Activated CD4-positive, alpha-beta T cell treated with anti-CD3 and anti-CD28 coated beads, Interleukin-2, amount 10 ng/mL, durations not matched to agents 24 days and 14 days (primary cell): ENCODE data around the gene NDUFS8. TPM values are rescaled to one million over a fixed set of nuclear protein-coding genes. Genes with fewer than 3 reads are reported as not detected.

Experiments
- DNase-seq: peaks from one replicate; pipeline ENCODE4 v3.0.0; 2022
- H3K27ac Mint-ChIP-seq: one replicate; pipeline ENCODE4 v1.8.0; 2022; ENCODE audit warnings: mild to moderate bottlenecking, mixed read lengths
- H3K27me3 Mint-ChIP-seq: one replicate; pipeline ENCODE4 v1.8.0; 2022; ENCODE audit warnings: mixed read lengths
- H3K36me3 Mint-ChIP-seq: one replicate; pipeline ENCODE4 v1.8.0; 2022; ENCODE audit warnings: low read depth, mild to moderate bottlenecking, mixed read lengths
- H3K4me1 Mint-ChIP-seq: one replicate; pipeline ENCODE4 v1.8.0; 2021; ENCODE audit warnings: mixed read lengths
- H3K4me3 Mint-ChIP-seq: one replicate; pipeline ENCODE4 v1.8.0; 2022; ENCODE audit warnings: mild to moderate bottlenecking, moderate library complexity, mixed read lengths
- H3K9me3 Mint-ChIP-seq: one replicate; pipeline ENCODE4 v1.8.0; 2021; ENCODE audit warnings: mixed read lengths
- intact Hi-C: fragments of 100-400 bp; cut with micrococcal nuclease; formaldehyde crosslinking; loops from one replicate; pipeline ENCODE4 v1.15.1; 2023
- total RNA-seq: library from RNA; stranded (reverse); gene quantifications from 2 replicates; pipeline ENCODE4 v1.2.3, GENCODE V29; 2022

The NDUFS8 gene
- total RNA-seq, 1 donor from 2014 or later = 159 TPM

- no peak for DNase-seq
- no peak overlapping the region for H3K27ac Mint-ChIP-seq
- no peaks in the 10 kb centered on the region for H3K9me3 Mint-ChIP-seq
- H3K36me3 Mint-ChIP-seq = no peaks in the 10 kb centered on the region
- H3K4me1 Mint-ChIP-seq = peaks cover 13% of the 10 kb centered on the region
- intact Hi-C loops = loop anchor here (5.0 kb wide), 1 partner anchor 199 kb away; no protein-coding TSS in a partner anchor
- no peak overlapping the region for H3K4me3 Mint-ChIP-seq
- peaks cover 2% of the 10 kb centered on the region for H3K27me3 Mint-ChIP-seq
Measured at GRCh38 chr11:68008381-68009337, 21.8 kb upstream of the NDUFS8 start.

- Mint-ChIP-seq H3K4me3 (no peak overlapping the region), H3K27ac (no peak overlapping the region), H3K36me3 (no peaks in the 10 kb centered on the region), H3K4me1 (peaks cover 10% of the 10 kb centered on the region), H3K9me3 (no peaks in the 10 kb centered on the region), H3K27me3 (peaks cover 2% of the 10 kb centered on the region)
- intact Hi-C loops = loop anchor here (5.0 kb wide), 1 partner anchor 198 kb away; no protein-coding TSS in a partner anchor
- no peak for DNase-seq
Measured at GRCh38 chr11:68009391-68010089, 20.9 kb upstream of the NDUFS8 start.

GRCh38 chr11:68010090-68011041, 20.1 kb upstream of the NDUFS8 start, which contains the start of gene ALDH3B1:
TSS of gene ALDH3B1 (plus strand) at chr11:68010327. CDS start at chr11:68015298, 4,971 bp downstream.
- Mint-ChIP-seq H3K27ac (no peak within 1 kb of the TSS), H3K4me3 (no peak within 1 kb of the TSS), H3K36me3 (no peaks in the 10 kb centered on the region), H3K9me3 (no peaks in the 10 kb centered on the region), H3K4me1 (peaks cover 5% of the 10 kb centered on the region), H3K27me3 (no peaks in the 10 kb centered on the region)
- intact Hi-C loops = no loop called here
- no peak for DNase-seq

DNA sequence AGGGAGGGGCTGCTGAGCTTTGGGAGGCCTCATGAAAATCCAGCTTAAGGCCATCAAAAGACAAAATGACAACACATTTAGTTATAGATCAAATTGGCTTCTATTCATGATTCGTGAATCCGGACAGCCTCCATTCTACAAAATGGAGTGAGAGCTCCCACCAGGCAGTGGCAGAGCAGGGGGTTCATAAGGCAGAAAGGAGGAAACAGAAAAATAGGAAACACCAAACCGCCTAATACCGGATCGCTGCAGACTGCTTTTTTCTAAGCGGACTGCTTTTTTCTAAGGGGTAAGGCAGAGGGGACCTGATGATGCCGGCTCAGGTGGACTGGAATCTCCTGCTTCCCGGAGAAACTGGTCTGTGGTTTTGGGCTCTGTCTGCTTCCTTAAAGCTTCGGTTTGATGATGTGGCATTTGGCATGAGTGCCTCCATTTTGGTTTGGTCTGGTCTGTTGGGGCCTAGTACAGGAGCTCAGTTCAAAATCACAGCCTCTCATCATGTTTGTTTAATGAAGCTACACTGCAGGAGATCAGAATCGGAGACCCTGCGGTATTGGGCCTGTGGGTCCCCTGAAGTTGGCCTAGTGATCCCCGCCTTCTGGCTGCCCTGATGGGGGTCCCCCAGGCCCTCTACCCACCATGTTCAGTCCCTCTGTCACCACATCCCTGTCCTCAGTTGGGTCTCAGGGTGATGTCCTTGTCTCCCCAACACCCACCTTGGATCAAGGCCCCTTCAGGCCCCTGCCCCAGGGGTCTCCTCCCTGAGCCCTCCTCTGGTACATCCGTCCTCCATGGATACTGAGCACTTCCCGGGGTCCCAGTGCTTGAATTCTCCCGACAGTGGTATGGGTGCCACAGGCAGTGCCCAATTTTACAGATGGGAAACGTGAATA, 19.2 kb upstream of the NDUFS8 start:
- H3K4me1 Mint-ChIP-seq = peaks cover 5% of the 10 kb centered on the region
- no peak overlapping the region for H3K4me3 Mint-ChIP-seq
- H3K27ac Mint-ChIP-seq = no peak overlapping the region
- no peaks in the 10 kb centered on the region for H3K9me3 Mint-ChIP-seq
- intact Hi-C loops = no loop called here
- H3K27me3 Mint-ChIP-seq = no peaks in the 10 kb centered on the region
- H3K36me3 Mint-ChIP-seq = no peaks in the 10 kb centered on the region
- DNase-seq = no peak

DNA sequence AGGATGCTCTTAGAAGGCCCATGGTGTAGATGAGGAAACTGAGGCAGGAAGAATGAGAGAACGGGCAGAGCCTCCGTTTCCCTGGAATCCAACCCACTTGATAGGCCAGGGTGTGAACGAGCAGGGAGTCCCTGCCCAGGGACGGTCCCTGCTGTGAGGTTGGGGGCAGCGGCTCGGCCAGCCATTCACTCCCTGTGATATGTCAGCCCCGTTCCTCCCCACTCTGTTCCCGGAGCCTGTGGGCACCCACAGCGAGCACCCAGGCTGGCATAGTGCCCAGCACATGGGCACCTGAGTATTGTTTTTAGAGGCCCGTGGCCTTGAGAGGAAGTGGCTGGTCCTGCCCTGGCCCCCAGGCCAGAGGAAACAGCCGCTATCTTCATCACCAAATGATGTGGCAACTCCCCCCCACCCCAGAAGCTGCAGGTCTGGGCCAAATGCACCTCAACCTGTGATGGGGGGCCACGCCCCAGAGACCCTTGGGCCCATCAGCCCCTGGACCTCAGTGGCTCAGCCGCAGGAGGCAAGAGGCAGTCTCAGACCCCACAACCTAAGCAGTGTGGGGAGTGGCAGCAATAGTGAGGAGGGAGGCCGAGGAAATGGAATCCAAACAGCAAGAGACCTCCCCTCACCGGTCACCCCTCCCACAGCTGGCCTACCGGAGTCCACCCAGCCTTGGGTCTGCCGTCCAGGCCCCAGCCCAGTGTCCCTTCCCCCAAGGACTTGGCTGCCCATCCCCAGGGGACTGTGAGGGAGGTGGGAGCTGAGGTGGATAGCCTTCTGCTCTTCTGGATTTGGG, 18.2 kb upstream of the NDUFS8 start:
- Mint-ChIP-seq H3K27me3 (no peaks in the 10 kb centered on the region), H3K36me3 (no peaks in the 10 kb centered on the region), H3K27ac (no peak overlapping the region), H3K9me3 (no peaks in the 10 kb centered on the region), H3K4me1 (peaks cover 5% of the 10 kb centered on the region), H3K4me3 (no peak overlapping the region)
- no peak for DNase-seq
- intact Hi-C loops = no loop called here

- H3K4me1 Mint-ChIP-seq = peaks cover 5% of the 10 kb centered on the region
- H3K27me3 Mint-ChIP-seq = no peaks in the 10 kb centered on the region
- intact Hi-C loops = no loop called here
- no peak overlapping the region for H3K4me3 Mint-ChIP-seq
- H3K9me3 Mint-ChIP-seq = no peaks in the 10 kb centered on the region
- no peaks in the 10 kb centered on the region for H3K36me3 Mint-ChIP-seq
- DNase-seq = no peak
- H3K27ac Mint-ChIP-seq = no peak overlapping the region
Measured at GRCh38 chr11:68012843-68013610, 17.5 kb upstream of the NDUFS8 start.

DNA sequence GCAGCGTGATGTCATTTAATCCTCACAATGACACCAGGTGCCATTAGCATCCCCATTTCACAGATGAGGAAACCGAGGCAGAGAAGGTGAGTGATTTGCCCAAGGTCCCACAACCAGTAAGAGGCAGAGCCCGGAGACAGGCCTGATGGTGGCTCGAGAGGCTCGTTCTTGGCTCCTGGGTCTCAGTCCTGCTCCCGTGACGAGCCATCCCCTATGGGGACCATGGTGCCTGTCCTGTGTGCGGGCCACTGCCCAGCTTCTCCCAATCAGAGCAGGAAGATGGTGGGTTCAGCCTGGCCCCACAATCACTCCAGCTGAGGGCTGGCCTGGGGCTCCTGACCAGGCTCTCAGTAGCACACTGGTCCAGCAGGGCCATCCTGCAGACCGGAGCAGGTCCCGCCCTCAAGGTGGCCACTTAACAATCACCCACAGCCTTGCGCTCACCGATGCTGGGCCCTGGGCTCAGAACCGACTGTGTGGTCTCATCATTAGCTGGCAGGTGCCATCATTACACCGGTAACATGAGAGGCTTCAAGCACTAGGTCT, 16.8 kb upstream of the NDUFS8 start:
- peaks cover 5% of the 10 kb centered on the region for H3K4me1 Mint-ChIP-seq
- no peaks in the 10 kb centered on the region for H3K27me3 Mint-ChIP-seq
- no peak overlapping the region for H3K4me3 Mint-ChIP-seq
- no peak for DNase-seq
- H3K27ac Mint-ChIP-seq = no peak overlapping the region
- no peaks in the 10 kb centered on the region for H3K9me3 Mint-ChIP-seq
- H3K36me3 Mint-ChIP-seq = no peaks in the 10 kb centered on the region
- intact Hi-C loops = no loop called here

DNA sequence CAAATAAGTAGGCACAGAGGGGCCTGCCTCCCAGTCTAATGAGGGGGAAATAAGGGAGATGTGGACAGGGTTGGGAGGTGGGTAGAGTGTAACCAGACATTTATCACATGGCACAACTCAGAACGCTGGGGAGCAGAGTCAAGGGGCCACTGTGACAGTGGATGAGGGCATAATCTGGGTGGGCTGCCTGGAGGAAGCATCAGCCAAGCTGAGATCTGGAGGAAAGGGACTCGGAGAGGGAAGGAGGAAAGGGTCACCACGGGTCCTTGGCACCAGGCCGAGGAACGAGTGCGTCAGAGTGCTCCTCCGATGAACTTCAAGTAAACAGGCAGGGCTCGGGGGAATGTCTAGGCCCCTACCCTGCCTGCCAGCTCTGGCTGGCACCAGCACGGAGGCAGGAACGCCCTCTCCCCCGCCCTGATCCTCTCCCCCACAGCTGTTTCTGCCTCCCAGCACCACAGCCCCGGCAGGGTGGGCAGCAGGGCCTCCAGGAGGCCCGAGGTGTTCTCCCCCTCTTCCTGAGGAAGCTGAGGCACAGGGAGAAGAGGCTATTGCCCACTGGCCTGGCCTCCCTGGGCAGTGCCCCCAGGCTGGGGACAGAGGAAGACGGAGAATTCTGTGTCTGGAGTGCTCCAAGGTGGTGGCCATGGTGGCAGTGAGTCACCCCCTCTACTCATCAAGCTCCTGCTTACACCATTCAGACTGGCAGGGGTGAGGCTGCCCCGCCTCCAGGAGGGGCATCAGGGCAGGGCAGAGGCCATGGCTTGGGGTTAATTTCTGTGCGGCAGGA, 16.1 kb upstream of the NDUFS8 start:
- Mint-ChIP-seq H3K36me3 (no peaks in the 10 kb centered on the region), H3K27ac (no peak overlapping the region), H3K27me3 (no peaks in the 10 kb centered on the region), H3K4me3 (no peak overlapping the region), H3K9me3 (no peaks in the 10 kb centered on the region), H3K4me1 (no peaks in the 10 kb centered on the region)
- no peak for DNase-seq
- intact Hi-C loops = no loop called here

- Mint-ChIP-seq H3K9me3 (no peaks in the 10 kb centered on the region), H3K27ac (no peak overlapping the region), H3K27me3 (no peaks in the 10 kb centered on the region), H3K4me3 (no peak overlapping the region), H3K4me1 (no peaks in the 10 kb centered on the region), H3K36me3 (no peaks in the 10 kb centered on the region)
- intact Hi-C loops = no loop called here
- no peak for DNase-seq
Measured at GRCh38 chr11:68014947-68015447, 15.5 kb upstream of the NDUFS8 start.

DNA sequence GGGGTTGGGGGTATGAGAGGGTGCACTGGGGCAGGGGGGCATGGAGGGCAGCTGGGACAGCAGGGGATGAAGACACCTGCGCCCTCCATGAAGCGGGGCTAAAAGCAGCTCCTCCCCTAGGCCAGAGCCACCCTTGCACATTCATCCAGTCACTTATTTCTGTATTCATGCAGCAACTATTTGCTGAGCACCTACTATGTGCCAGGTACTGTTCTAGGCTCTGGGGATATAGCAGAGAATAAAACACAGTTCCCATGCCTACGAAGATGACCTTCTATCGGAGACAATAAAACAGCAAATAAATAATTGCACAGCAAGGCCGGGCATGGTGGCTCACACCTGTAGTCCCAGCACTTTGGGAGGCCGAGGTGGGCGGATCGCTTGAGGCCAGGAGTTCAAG, 15.0 kb upstream of the NDUFS8 start:
- no peak overlapping the region for H3K27ac Mint-ChIP-seq
- H3K9me3 Mint-ChIP-seq = no peaks in the 10 kb centered on the region
- DNase-seq = no peak
- no peaks in the 10 kb centered on the region for H3K4me1 Mint-ChIP-seq
- no peak overlapping the region for H3K4me3 Mint-ChIP-seq
- H3K27me3 Mint-ChIP-seq = no peaks in the 10 kb centered on the region
- intact Hi-C loops = no loop called here
- H3K36me3 Mint-ChIP-seq = no peaks in the 10 kb centered on the region
